ENCODE data around the gene RIBC1. TPM values are rescaled to one million over a fixed set of nuclear protein-coding genes. Genes with fewer than 3 reads are reported as not detected.
"Not testable (repeated sequence)": the region's sequence is repeated elsewhere in the genome, so short reads cannot be mapped to it uniquely, and the experiment has no call there.

RIBC1 gene
- total RNA-seq, 1 experiment from 2014 or later, result 0.61 TPM

GRCh38 chrX:53420351-53420750 is 2.3 kb upstream of the RIBC1 start:
- H3K79me2 ChIP-seq (ENCODE audit: insufficient read depth, low read length), result peaks cover 62% of the 10 kb centered on the region
- H3K9ac ChIP-seq (ENCODE audit: low read length); DNase-seq (ENCODE audit: low read depth, low spot score); H3K27me3 ChIP-seq (ENCODE audit: insufficient read depth, low read length); BruUV-seq (replicated peaks); H3K4me3 ChIP-seq (replicated peaks in 1 of 2; ENCODE audit: low read depth in 1 of 2, low read length in 2 of 2); H3K9me2 ChIP-seq (ENCODE audit: insufficient read depth); intact Hi-C loops (cut with micrococcal nuclease); RAD21 ChIA-PET (ENCODE audit: low non-redundant PET in 1 of 2, low total read pairs in 2 of 2, uncharacterized antibody in 2 of 2, unreplicated experiment in 2 of 2); H3K27ac ChIP-seq (ENCODE audit: low read depth, low read length); H3K36me3 ChIP-seq (ENCODE audit: control insufficient read depth in 1 of 2, insufficient read depth in 2 of 2, low read length in 2 of 2); ATAC-seq; H3K9me3 ChIP-seq (ENCODE audit: control insufficient read depth in 1 of 2, insufficient read depth in 1 of 2, low read depth in 1 of 2, low read length in 2 of 2); CTCF ChIA-PET; H2AFZ ChIP-seq (ENCODE audit: low read depth, low read length, poor library complexity, severe bottlenecking); H4K20me1 ChIP-seq (ENCODE audit: insufficient read depth): not testable (repeated sequence)
- peak overlapping the region; percentile 87; the same call in 1 of the 2 replicates for H3K4me2 ChIP-seq (ENCODE audit: low read length)
- peaks cover 8 to 17% of the 10 kb centered on the region in 2 experiments for H3K4me1 ChIP-seq (ENCODE audit: control insufficient read depth in 1 of 2, insufficient read depth in 2 of 2, low read length in 2 of 2)
- POLR2A ChIA-PET, result interaction anchor here (0.6 kb wide), 1 partner anchor 1646 kb away, joined by 3 read pairs; no protein-coding TSS in a partner anchor

DNA sequence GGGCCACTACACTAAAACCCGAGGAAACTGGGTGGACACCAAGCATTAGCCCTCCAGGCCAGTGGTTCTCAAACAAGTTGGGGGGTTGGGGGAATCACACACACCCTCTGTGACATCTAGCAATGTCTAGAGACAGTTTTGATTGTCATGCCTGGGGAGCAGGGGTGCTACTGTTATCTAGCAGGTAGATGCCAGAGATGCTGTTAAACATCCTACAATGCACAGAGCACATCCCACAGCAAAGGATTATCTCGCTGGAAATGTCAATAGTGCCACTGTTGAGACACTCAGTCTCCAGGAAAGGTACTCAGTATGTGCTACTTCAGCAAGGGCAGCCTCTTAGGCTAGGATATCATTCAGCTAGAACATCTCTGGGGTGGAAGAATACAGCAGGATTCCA is 1.5 kb upstream of the RIBC1 start:
- Histone ChIP-seq H3K9me3 (ENCODE audit: control insufficient read depth in 1 of 2, insufficient read depth in 1 of 2, low read depth in 1 of 2, low read length in 2 of 2) (no peaks in the 10 kb centered on the region), H3K27ac (ENCODE audit: low read depth, low read length) (no peak overlapping the region; the same call in 1 of the 2 replicates), H3K4me2 (ENCODE audit: low read length) (peak overlapping the region; percentile 87), H3K79me2 (ENCODE audit: insufficient read depth, low read length) (peaks cover 58% of the 10 kb centered on the region), H4K20me1 (ENCODE audit: insufficient read depth) (no peaks in the 10 kb centered on the region), H2AFZ (ENCODE audit: low read depth, low read length, poor library complexity, severe bottlenecking) (no peak overlapping the region), H3K36me3 (ENCODE audit: control insufficient read depth in 1 of 2, insufficient read depth in 2 of 2, low read length in 2 of 2) (no peaks in the 10 kb centered on the region), H3K4me3 (replicated peaks in 1 of 2; ENCODE audit: low read depth in 1 of 2, low read length in 2 of 2) (peak overlapping the region; percentile 73 to 85), H3K4me1 (ENCODE audit: control insufficient read depth in 1 of 2, insufficient read depth in 2 of 2, low read length in 2 of 2) (peaks cover 8 to 17% of the 10 kb centered on the region in 2 experiments), H3K9me2 (ENCODE audit: insufficient read depth) (no peaks in the 10 kb centered on the region), H3K27me3 (ENCODE audit: insufficient read depth, low read length) (no peaks in the 10 kb centered on the region), H3K9ac (ENCODE audit: low read length) (peak overlapping the region; percentile 89)
- POLR2A ChIA-PET, result interaction anchor here (0.6 to 1.0 kb wide), 2 partner anchors 9 to 1647 kb away, joined by 3 read pairs; no protein-coding TSS in a partner anchor
- DNase-seq (ENCODE audit: low read depth, low spot score) (no peak), ATAC-seq (no peak)
- intact Hi-C loops (cut with micrococcal nuclease), result no loop called here
- no peak for TF ChIP-seq EGR1 (IDR thresholded peaks at IDR 0.05; ENCODE audit: low read depth)
- no peak for TF ChIP-seq CBX3 (IDR thresholded peaks at IDR 0.05; ENCODE audit: low read depth)
- no peak for TF ChIP-seq MAX (IDR thresholded peaks at IDR 0.05)
- TF ChIP-seq, protein P1, sequence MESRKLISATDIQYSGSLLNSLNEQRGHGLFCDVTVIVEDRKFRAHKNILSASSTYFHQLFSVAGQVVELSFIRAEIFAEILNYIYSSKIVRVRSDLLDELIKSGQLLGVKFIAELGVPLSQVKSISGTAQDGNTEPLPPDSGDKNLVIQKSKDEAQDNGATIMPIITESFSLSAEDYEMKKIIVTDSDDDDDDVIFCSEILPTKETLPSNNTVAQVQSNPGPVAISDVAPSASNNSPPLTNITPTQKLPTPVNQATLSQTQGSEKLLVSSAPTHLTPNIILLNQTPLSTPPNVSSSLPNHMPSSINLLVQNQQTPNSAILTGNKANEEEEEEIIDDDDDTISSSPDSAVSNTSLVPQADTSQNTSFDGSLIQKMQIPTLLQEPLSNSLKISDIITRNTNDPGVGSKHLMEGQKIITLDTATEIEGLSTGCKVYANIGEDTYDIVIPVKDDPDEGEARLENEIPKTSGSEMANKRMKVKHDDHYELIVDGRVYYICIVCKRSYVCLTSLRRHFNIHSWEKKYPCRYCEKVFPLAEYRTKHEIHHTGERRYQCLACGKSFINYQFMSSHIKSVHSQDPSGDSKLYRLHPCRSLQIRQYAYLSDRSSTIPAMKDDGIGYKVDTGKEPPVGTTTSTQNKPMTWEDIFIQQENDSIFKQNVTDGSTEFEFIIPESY (IDR thresholded peaks at IDR 0.05; ENCODE audit: extremely low read depth, insufficient replicate concordance, low read length), result no peak
- CTCF ChIA-PET, result no interaction called here
- BruUV-seq (replicated peaks), result no TSS peak
- RAD21 ChIA-PET (ENCODE audit: low non-redundant PET in 1 of 2, low total read pairs in 2 of 2, uncharacterized antibody in 2 of 2, unreplicated experiment in 2 of 2), result no interaction called here
